Pancreas (tissue), 10 donors: Measurements from ENCODE around the gene MYO1F. TPM values are rescaled to one million over a fixed set of nuclear protein-coding genes. Genes with fewer than 3 reads are reported as not detected.

Experiments
- ATAC-seq, 4 donors: fragments of 200-7000 bp; cut with Tn5 transposase; one replicate each; pipeline versions ENCODE4 v1.8.0 to v1.9.1; 2020; ENCODE audit warnings: mild to moderate bottlenecking in 4 of 4, moderate library complexity in 4 of 4
- DNase-seq, 6 donors: peaks; one replicate each; pipeline ENCODE4 v3.0.0-alpha.2; 2020
- FAIRE-seq: peaks from 2 replicates; lab custom pipeline; 2012; peaks lifted over from hg19 to GRCh38; lab: Jason Lieb, UNC
- H3K27ac ChIP-seq, 4 donors: fragments of 200-600 bp; sonication (generic); 1 replicate in 3 of 4; 2 replicates in 1 of 4; pipeline versions ENCODE4 v1.5.0 to v1.8.0; 2020
- H3K27me3 ChIP-seq, 4 donors: fragments of 200-600 bp; one replicate each; pipeline ENCODE4 v1.8.0; 2021
- H3K36me3 ChIP-seq, 3 donors: fragments of 200-600 bp; sonication (generic) in 1 of 3; one replicate each; pipeline versions ENCODE4 v1.5.0 to v1.8.0; 2020 to 2021
- H3K4me1 ChIP-seq, 3 donors: fragments of 200-600 bp; one replicate each; pipeline ENCODE4 v1.8.0; 2021
- H3K4me3 ChIP-seq, 4 donors: fragments of 200-600 bp; sonication (generic) in 2 of 4; one replicate each; pipeline versions ENCODE4 v1.5.0 to v1.8.0; 2020 to 2021
- H3K9me3 ChIP-seq, 4 donors: fragments of 200-600 bp; one replicate each; pipeline ENCODE4 v1.8.0; 2021
- CTCF ChIP-seq, 4 donors: fragments of 200-600 bp; sonication (generic) in 3 of 4; IDR thresholded peaks; one replicate each; pipeline versions ENCODE4 v1.5.0 to v1.8.0; 2021; ENCODE audit warnings: antibody characterized with exemption in 4 of 4
- WGBS, 2 donors: extraction: QIAGEN DNeasy Blood & Tissue Kit; methylation state at CpG; one replicate each; pipeline ENCODE4 v1.1.7; 2013; 5-methylcytosine and 5-hydroxymethylcytosine counted together
- intact Hi-C, 3 donors: fragments of 100-400 bp; cut with DNase I; formaldehyde crosslinking; loops; one replicate each; pipeline versions ENCODE4 v1.11.1 to v1.14.2; 2022
- polyA plus RNA-seq, 2 donors: library from polyadenylated mRNA; stranded (reverse); fragments of 200-250 nt; gene quantifications; one replicate each; pipeline ENCODE4 v1.2.3, GENCODE V29; 2013
- total RNA-seq, 6 donors: library from RNA; stranded (reverse); fragmentation: NEBNext Ultra II Directional in 4 of 6; extraction: Animal tissue kit (Norgen Biotek cat#: 25700) in 4 of 6; gene quantifications; one replicate each; pipeline versions ENCODE4 v1.2.1 to v1.2.4, GENCODE V29; 2021 to 2023
- donor health status: healthy with polysubstance abuse.
- donor health status: DM: no; HTN: no; CAD: no; lungs with moderate emphysema.
- donor health status: DM: no; HTN: no; CAD: no.
- donor health status: control.
- donor health status: control.
- donor health status: Bipolar disorder and iron deficiency.
- donor health status: DM: yes; HTN: yes; CAD: no.
- donor health status: DM: no; HTN: no; CAD: no.
- donor health status: DM: no; HTN: no; CAD: no.
- donor health status: DM: yes; HTN: yes; CAD: no.

Gene MYO1F
- total and polyA plus RNA-seq, 8 donors: 1.2 to 21.3 (median 4.8) TPM

GRCh38 chr19:8503510-8503909, 73.7 kb downstream of the MYO1F start:
- no peaks in the 10 kb centered on the region for H3K36me3 ChIP-seq
- WGBS, 2 donors: 86 to 91% methylated on average over 7 of the region's 7 CpGs
- no peak for FAIRE-seq
- no peak overlapping the region for H3K27ac ChIP-seq
- no peak overlapping the region for H3K4me3 ChIP-seq
- no peak for ATAC-seq
- DNase-seq: no peak
- no peaks in the 10 kb centered on the region for H3K4me1 ChIP-seq
- intact Hi-C loops: loop anchor here in 2 of 3 donors (10.0 kb wide), 1 partner anchor 149 kb away; no protein-coding TSS in a partner anchor
- no peaks in the 10 kb centered on the region for H3K9me3 ChIP-seq
- no peaks in the 10 kb centered on the region for H3K27me3 ChIP-seq
- TF ChIP-seq CTCF (IDR thresholded peaks at IDR 0.05): no peak

- Histone ChIP-seq H3K9me3 (no peaks in the 10 kb centered on the region), H3K4me3 (no peak overlapping the region), H3K27me3 (no peaks in the 10 kb centered on the region), H3K27ac (no peak overlapping the region), H3K36me3 (no peaks in the 10 kb centered on the region), H3K4me1 (no peaks in the 10 kb centered on the region)
- TF ChIP-seq CTCF (IDR thresholded peaks at IDR 0.05): no peak
- WGBS, 2 donors: 72 to 82% methylated on average over 14 of the region's 14 CpGs
- ATAC-seq (no peak), DNase-seq (no peak), FAIRE-seq (no peak)
- intact Hi-C loops: loop anchor here in 2 of 3 donors (10.0 kb wide), 1 partner anchor 147 kb away; no protein-coding TSS in a partner anchor
Observed at GRCh38 chr19:8501981-8502380, 75.3 kb downstream of the MYO1F start.

- Histone ChIP-seq H3K4me1 (no peaks in the 10 kb centered on the region), H3K27ac (no peak overlapping the region), H3K27me3 (no peaks in the 10 kb centered on the region), H3K9me3 (no peaks in the 10 kb centered on the region), H3K4me3 (no peak overlapping the region), H3K36me3 (no peaks in the 10 kb centered on the region)
- WGBS, 2 donors: 69 to 85% methylated on average over 6 of the region's 6 CpGs
- no peak for TF ChIP-seq CTCF (IDR thresholded peaks at IDR 0.05)
- intact Hi-C loops: loop anchor here in 2 of 3 donors (10.0 kb wide), 1 partner anchor 147 kb away; no protein-coding TSS in a partner anchor
- ATAC-seq (no peak), DNase-seq (no peak), FAIRE-seq (no peak)
Observed at GRCh38 chr19:8501516-8501915, 75.7 kb downstream of the MYO1F start.

- FAIRE-seq (no peak), ATAC-seq (peak in 1 of 4 donors; percentile 48), DNase-seq (no peak)
- Histone ChIP-seq H3K4me3 (no peak overlapping the region), H3K27me3 (no peaks in the 10 kb centered on the region), H3K4me1 (no peaks in the 10 kb centered on the region), H3K36me3 (no peaks in the 10 kb centered on the region), H3K27ac (no peak overlapping the region), H3K9me3 (no peaks in the 10 kb centered on the region)
- TF ChIP-seq CTCF (IDR thresholded peaks at IDR 0.05): no peak
- intact Hi-C loops: loop anchor here in 2 of 3 donors (10.0 kb wide), 1 partner anchor 145 kb away; no protein-coding TSS in a partner anchor
- 66 to 73% methylated on average over 7 of the region's 7 CpGs for WGBS, 2 donors
Observed at GRCh38 chr19:8500158-8500557, 77.1 kb downstream of the MYO1F start.

GRCh38 chr19:8499048-8499833, 78.0 kb downstream of the MYO1F start:
- Histone ChIP-seq H3K27ac (no peak overlapping the region), H3K36me3 (no peaks in the 10 kb centered on the region), H3K9me3 (no peaks in the 10 kb centered on the region), H3K27me3 (no peaks in the 10 kb centered on the region), H3K4me3 (no peak overlapping the region), H3K4me1 (no peaks in the 10 kb centered on the region)
- ATAC-seq (no peak), DNase-seq (no peak), FAIRE-seq (no peak)
- TF ChIP-seq CTCF (IDR thresholded peaks at IDR 0.05): no peak
- WGBS, 2 donors: 83 to 90% methylated on average over 39 to 41 of the region's 41 CpGs
- intact Hi-C loops: no loop called here
